AG04449 (cell line): ENCODE measurements around the gene LILRA1.
"Not testable (repeated sequence)": the region's sequence is repeated elsewhere in the genome, so short reads cannot be mapped to it uniquely, and the experiment has no call there.

ENCODE experiments used
- CTCF ChIA-PET: fragments of 350-600 bp; formaldehyde crosslinking; extraction: SDS; loops from one replicate; lab custom pipeline; 2021; ENCODE audit warnings: antibody characterized with exemption; lab: Yijun Ruan, JAX
- POLR2A ChIA-PET: fragments of 400-600, 350-600 bp; formaldehyde crosslinking; extraction: SDS; loops from one replicate; lab custom pipeline; 2020; ENCODE audit warnings: antibody characterized with exemption, inconsistent platforms; lab: Yijun Ruan, JAX
- DNase-seq: peaks from one replicate; pipeline ENCODE4 v3.0.0-alpha.2; 2010; ENCODE audit warnings: low read depth, low spot score
- H3K4me3 ChIP-seq: 2 replicates; pipeline ENCODE4 v1.5.1; 2011; ENCODE audit warnings: low read depth, mild to moderate bottlenecking, control low read depth, low read length
- CTCF ChIP-seq: IDR thresholded peaks from one replicate; pipeline ENCODE4 v1.5.1; 2011; ENCODE audit warnings: mild to moderate bottlenecking, moderate library complexity, low read length, control low read depth, inconsistent platforms; ENCODE audit not compliant: insufficient read depth; ENCODE audit errors: missing control alignments

Gene LILRA1

GRCh38 chr19:54576411-54576976 is 16.9 kb upstream of the LILRA1 start:
- POLR2A ChIA-PET = no interaction called here
- TF ChIP-seq CTCF = no peak
- DNase-seq = no peak
- H3K4me3 ChIP-seq = no peak overlapping the region
- CTCF ChIA-PET = no interaction called here

GRCh38 chr19:54577334-54577733 is 16.1 kb upstream of the LILRA1 start:
- ChIA-PET CTCF (no interaction called here), POLR2A (no interaction called here)
- no peak overlapping the region for H3K4me3 ChIP-seq
- TF ChIP-seq CTCF = no peak
- DNase-seq = no peak

GRCh38 chr19:54578268-54578667 is 15.2 kb upstream of the LILRA1 start:
- POLR2A ChIA-PET, CTCF ChIA-PET, DNase-seq: not testable (repeated sequence)

GRCh38 chr19:54586397-54586796 is 7.0 kb upstream of the LILRA1 start:
- no peak for DNase-seq
- no peak for TF ChIP-seq CTCF
- POLR2A ChIA-PET = no interaction called here
- CTCF ChIA-PET = no interaction called here
- no peak overlapping the region for H3K4me3 ChIP-seq

More at GRCh38 chr19:54578268-54578667, 15.2 kb upstream of the LILRA1 start:
- H3K4me3 ChIP-seq = not testable (repeated sequence)

GRCh38 chr19:54587026-54587425 is 6.4 kb upstream of the LILRA1 start:
- TF ChIP-seq CTCF = no peak
- ChIA-PET CTCF (no interaction called here), POLR2A (no interaction called here)
- no peak for DNase-seq
- H3K4me3 ChIP-seq = no peak overlapping the region

- CTCF ChIA-PET, POLR2A ChIA-PET, H3K4me3 ChIP-seq, DNase-seq: not testable (repeated sequence)
Measured at GRCh38 chr19:54593931-54594626, 647 bp downstream of the LILRA1 start.

- POLR2A ChIA-PET = no interaction called here
- H3K4me3 ChIP-seq = no peak overlapping the region
- DNase-seq = no peak
- CTCF ChIA-PET = no interaction called here
- no peak for TF ChIP-seq CTCF
Measured at GRCh38 chr19:54594737-54595136, 1.3 kb downstream of the LILRA1 start.

- POLR2A ChIA-PET, CTCF ChIA-PET, DNase-seq: not testable (repeated sequence)
Measured at GRCh38 chr19:54595680-54596436, 2.4 kb downstream of the LILRA1 start.

More at GRCh38 chr19:54595680-54596436, 2.4 kb downstream of the LILRA1 start:
- not testable (repeated sequence) for H3K4me3 ChIP-seq
